Activated CD4-positive, CD25-positive, alpha-beta regulatory T cell (primary cell): ENCODE results near the gene ZNF598.

ENCODE experiments used
- DNase-seq, 4 experiments: peaks; one replicate each; lab custom pipeline; 2025; lab: John Stamatoyannopoulos, UW

The ZNF598 gene

GRCh38 chr16:1990351-1991134, 19.1 kb downstream of the ZNF598 start:
- no peak for DNase-seq

GRCh38 chr16:1990101-1990350, 19.6 kb downstream of the ZNF598 start:
- DNase-seq = no peak

GRCh38 chr16:1989209-1990100, 20.2 kb downstream of the ZNF598 start, which contains the start of gene SYNGR3:
Gene SYNGR3, plus strand, starts transcription at chr16:1989970. Its CDS starts 133 bp downstream, at chr16:1990103.
- DNase-seq = no peak

GRCh38 chr16:1987198-1987597, 22.4 kb downstream of the ZNF598 start:
- no peak for DNase-seq

- DNase-seq = no peak
These were observed 24.0 kb downstream of the ZNF598 start for GRCh38 chr16:1985466-1986150.

- DNase-seq = no peak
These were observed 25.0 kb downstream of the ZNF598 start for GRCh38 chr16:1984347-1985225.

GRCh38 chr16:1983544-1984346, 25.9 kb downstream of the ZNF598 start, which contains the start of gene GFER:
Gene GFER, plus strand, starts transcription at chr16:1984193. Its CDS starts 26 bp downstream, at chr16:1984219.
- peak; percentile 34 to 59 (median 44) for DNase-seq

- no peak for DNase-seq
These were observed 26.6 kb downstream of the ZNF598 start for GRCh38 chr16:1982991-1983543.

- DNase-seq = no peak
These were observed 27.6 kb downstream of the ZNF598 start for GRCh38 chr16:1982013-1982433.

- DNase-seq = no peak
These were observed 28.2 kb downstream of the ZNF598 start, which contains the start of gene NOXO1 for GRCh38 chr16:1981398-1981836. Gene NOXO1, minus strand, starts transcription at chr16:1981469. Its CDS starts 290 bp downstream, at chr16:1981179.

- DNase-seq = no peak
These were observed 28.9 kb downstream of the ZNF598 start for GRCh38 chr16:1980770-1981087.

GRCh38 chr16:1980030-1980769, 29.4 kb downstream of the ZNF598 start:
- no peak for DNase-seq

GRCh38 chr16:1979271-1980029, 30.2 kb downstream of the ZNF598 start:
- no peak for DNase-seq

- DNase-seq = no peak
These were observed 31.0 kb downstream of the ZNF598 start for GRCh38 chr16:1978476-1979120.

GRCh38 chr16:1977875-1978268, 31.7 kb downstream of the ZNF598 start:
- no peak for DNase-seq

- no peak for DNase-seq
These were observed 32.4 kb downstream of the ZNF598 start for GRCh38 chr16:1976951-1977874.

GRCh38 chr16:1976216-1976520, 33.5 kb downstream of the ZNF598 start:
- no peak for DNase-seq
